ENCODE results near the gene LLPH. TPM values are rescaled to one million over a fixed set of nuclear protein-coding genes. Genes with fewer than 3 reads are reported as not detected.

Gene LLPH
- total RNA-seq, 1 donor, result 5.6 TPM

DNA sequence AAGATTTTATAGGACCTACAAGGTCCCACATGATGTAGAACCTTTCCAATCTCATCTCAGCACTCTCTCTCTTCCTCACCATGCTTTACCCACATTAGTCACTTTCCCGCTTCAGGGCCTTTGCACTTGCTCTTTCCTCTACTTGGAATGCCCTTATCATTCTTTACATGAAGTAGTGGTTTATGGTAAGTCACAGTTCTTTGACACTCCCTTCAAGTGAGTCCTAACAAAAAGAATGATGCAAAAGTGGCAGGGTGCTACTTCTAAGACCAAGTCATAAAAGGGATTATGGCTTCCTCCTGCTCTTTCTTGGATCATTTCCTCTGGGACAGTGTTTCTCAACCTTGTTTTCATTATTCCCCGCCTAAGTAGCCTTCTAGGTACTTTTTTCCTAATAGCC, 26.1 kb upstream of the LLPH start:
- peak; percentile 36 for DNase-seq (ENCODE audit: low read depth)
- H3K4me3 ChIP-seq (ENCODE audit: low read depth, low read length), result no peak overlapping the region
- TF ChIP-seq, protein P1, sequence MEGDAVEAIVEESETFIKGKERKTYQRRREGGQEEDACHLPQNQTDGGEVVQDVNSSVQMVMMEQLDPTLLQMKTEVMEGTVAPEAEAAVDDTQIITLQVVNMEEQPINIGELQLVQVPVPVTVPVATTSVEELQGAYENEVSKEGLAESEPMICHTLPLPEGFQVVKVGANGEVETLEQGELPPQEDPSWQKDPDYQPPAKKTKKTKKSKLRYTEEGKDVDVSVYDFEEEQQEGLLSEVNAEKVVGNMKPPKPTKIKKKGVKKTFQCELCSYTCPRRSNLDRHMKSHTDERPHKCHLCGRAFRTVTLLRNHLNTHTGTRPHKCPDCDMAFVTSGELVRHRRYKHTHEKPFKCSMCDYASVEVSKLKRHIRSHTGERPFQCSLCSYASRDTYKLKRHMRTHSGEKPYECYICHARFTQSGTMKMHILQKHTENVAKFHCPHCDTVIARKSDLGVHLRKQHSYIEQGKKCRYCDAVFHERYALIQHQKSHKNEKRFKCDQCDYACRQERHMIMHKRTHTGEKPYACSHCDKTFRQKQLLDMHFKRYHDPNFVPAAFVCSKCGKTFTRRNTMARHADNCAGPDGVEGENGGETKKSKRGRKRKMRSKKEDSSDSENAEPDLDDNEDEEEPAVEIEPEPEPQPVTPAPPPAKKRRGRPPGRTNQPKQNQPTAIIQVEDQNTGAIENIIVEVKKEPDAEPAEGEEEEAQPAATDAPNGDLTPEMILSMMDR (IDR thresholded peaks at IDR 0.05; ENCODE audit: insufficient read depth, low read depth, low read length), result no peak

DNA sequence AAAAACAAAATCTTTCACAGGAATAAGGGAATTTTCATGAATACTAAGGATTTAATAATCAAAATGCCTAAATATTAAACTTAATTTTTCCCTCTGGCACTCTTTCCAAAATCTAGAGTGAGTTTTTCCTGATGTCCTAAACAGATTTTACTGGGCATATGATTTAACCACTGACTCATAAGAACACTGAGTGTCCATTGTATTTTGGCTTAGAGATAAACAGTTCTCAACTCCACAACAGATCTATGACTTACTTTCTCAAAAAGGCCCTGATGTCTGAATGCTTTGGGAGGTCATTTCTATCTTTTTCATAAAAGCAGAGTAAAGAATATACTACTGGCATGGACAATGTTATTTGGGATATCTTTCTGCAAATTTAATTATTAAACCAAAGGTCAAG, 24.2 kb upstream of the LLPH start:
- no peak for DNase-seq (ENCODE audit: low read depth)
- TF ChIP-seq, protein P1 (IDR thresholded peaks at IDR 0.05; ENCODE audit: insufficient read depth, low read depth, low read length), result no peak
- no peak overlapping the region for H3K4me3 ChIP-seq (ENCODE audit: low read depth, low read length)

DNA sequence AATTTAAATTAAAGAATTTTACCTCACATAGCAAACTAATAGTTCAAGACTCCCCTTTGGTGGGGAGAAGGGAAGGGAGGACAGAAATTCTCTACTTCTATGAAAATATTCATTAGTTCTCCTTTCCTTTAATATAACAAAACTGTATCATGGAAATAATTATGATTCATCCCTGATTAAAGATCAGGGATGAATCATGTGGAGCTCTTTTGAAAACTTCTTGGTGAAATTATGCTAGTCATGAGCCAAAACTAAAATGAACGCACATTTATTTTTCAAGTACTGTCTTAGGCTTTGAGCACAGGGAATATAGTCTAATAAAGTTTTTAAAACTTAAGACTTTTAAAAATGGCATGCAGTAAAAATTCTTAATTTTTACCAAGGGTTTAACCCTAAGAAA, 22.2 kb upstream of the LLPH start:
- H3K4me3 ChIP-seq (ENCODE audit: low read depth, low read length), result no peak overlapping the region
- DNase-seq (ENCODE audit: low read depth), result no peak
- TF ChIP-seq, protein P1 (IDR thresholded peaks at IDR 0.05; ENCODE audit: insufficient read depth, low read depth, low read length), result no peak

DNA sequence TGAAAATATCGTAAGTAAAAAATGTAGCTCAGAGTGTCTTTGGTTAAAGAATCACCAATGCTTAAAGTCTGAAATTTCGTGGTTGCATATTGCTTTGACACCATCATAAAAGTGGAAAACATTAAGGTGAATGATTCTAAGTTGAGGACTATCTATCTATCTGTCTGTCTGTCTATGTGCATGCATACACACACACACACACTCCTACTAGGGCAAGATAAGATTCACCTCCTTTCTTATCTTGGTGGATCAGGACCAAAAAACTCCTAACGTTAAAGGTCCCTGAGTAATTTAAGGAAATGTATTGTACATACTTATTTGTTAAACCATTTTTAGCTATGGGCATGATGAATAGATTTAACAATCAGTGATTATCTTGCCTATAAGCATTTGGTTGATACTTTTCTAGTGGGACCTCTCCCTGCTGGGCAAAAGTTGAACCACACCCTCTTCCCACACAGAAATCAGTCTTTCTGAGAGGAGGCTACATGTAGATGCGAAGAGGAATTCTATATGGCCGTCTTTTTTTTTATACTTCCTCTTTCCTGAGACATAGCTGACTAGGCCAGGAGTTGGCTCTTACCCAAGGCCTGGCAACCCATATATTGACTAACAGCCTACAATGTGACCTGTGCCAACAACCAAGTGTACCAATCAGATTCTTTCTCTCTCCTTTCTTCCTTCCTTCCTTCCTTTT, 19.3 kb upstream of the LLPH start:
- TF ChIP-seq, protein P1 (IDR thresholded peaks at IDR 0.05; ENCODE audit: insufficient read depth, low read depth, low read length), result peak; percentile 33
- no peak overlapping the region for H3K4me3 ChIP-seq (ENCODE audit: low read depth, low read length)

DNA sequence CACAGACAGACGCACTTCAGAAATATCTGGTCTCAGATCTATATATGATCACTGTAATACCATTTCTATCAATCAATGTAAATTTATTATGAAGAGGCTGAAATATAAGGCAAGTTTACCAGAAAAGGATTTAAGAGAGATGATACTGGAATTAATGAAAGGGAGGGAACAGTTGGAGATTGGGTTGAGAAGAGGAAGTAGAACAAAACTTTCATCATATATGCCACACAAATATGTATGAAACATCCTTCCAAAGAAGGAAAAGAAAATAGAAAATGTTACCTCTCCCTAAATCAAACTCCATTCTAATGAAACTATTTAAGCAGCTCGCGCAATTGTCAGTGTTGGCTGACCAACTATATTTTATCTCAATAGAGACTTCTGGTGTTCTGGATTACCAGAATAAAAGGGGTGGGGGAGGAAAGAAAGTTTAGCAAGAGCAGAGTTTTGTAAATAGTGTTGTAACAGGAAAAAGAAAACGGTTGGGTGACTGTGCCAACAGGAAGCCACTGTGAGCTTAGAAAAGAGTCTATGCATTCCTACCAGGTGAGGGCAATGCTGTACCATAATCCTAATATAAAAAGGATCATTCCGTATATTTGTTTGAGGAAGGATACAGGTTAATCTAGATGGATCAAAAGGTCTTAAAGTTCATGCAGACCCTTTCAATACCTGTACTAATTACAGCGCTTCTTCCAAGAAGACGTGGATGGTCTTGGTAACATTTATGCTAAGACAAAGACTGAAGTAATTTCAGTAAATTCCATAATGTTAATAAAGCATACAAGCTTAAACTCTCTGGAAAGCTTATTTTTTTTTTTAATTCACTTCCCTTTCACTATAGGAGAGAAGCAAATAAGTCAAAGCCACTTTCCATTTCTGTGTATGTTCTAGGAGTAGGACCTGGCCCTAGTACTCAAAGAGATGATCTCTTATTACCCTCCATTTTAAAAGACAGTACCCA, 14.5 kb upstream of the LLPH start:
- TF ChIP-seq, protein P1 (IDR thresholded peaks at IDR 0.05; ENCODE audit: insufficient read depth, low read depth, low read length), result peak; percentile 63
- H3K4me3 ChIP-seq (ENCODE audit: low read depth, low read length), result no peak overlapping the region
- peak; percentile 80 for DNase-seq (ENCODE audit: low read depth)

More for the DNA sequence above, 19.3 kb upstream of the LLPH start:
- no peak for DNase-seq (ENCODE audit: low read depth)

DNA sequence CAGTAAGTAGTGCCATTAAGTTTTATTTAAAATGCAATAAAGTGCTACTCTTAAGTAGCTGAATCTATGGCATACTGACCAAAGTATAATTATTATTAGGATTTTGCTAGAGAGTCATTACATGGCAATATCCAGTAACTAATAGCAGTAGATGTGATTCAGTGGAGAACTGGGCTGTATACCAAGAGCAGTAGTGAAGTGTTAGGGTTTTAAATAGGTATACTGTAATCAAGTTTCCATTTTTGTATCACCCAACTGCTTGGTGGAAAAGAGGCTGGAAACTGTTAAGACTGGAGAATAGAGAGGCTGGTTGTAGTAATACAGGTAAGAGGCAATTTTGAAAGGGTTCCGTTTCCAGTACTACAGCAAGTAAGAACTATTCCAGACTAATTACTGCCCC, 13.3 kb upstream of the LLPH start:
- TF ChIP-seq, protein P1 (IDR thresholded peaks at IDR 0.05; ENCODE audit: insufficient read depth, low read depth, low read length), result no peak
- no peak overlapping the region for H3K4me3 ChIP-seq (ENCODE audit: low read depth, low read length)
- no peak for DNase-seq (ENCODE audit: low read depth)
